ENCODE results near the gene TSPAN2.

DNA sequence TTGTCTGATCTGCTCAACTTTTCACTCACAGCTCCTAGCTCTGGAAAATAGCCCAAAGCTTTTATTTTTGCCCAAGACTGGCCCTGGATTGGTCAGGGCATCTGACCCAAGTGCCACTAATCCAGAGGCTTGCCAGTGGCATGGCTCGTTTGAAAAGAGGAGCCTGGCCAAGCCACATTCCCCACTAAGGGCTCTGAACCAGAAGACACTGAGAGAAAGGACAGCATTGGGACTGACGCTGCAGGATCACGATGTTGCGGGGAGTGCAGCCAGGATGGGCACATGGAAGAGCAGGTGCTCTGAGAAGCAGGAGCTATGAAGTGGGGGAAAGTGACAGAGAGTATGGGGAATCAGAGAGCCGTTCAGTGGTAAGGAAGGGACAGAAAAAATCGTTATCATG, 44.9 kb upstream of the TSPAN2 start:
- TF ChIP-seq, protein P1, sequence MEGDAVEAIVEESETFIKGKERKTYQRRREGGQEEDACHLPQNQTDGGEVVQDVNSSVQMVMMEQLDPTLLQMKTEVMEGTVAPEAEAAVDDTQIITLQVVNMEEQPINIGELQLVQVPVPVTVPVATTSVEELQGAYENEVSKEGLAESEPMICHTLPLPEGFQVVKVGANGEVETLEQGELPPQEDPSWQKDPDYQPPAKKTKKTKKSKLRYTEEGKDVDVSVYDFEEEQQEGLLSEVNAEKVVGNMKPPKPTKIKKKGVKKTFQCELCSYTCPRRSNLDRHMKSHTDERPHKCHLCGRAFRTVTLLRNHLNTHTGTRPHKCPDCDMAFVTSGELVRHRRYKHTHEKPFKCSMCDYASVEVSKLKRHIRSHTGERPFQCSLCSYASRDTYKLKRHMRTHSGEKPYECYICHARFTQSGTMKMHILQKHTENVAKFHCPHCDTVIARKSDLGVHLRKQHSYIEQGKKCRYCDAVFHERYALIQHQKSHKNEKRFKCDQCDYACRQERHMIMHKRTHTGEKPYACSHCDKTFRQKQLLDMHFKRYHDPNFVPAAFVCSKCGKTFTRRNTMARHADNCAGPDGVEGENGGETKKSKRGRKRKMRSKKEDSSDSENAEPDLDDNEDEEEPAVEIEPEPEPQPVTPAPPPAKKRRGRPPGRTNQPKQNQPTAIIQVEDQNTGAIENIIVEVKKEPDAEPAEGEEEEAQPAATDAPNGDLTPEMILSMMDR (conservative IDR thresholded peaks at IDR 0.05; ENCODE audit: low read depth, low read length), result no peak
- TF ChIP-seq POLR2A (IDR thresholded peaks at IDR 0.05; ENCODE audit: low read depth, low read length) (no peak), CHD1 (IDR thresholded peaks at IDR 0.05; ENCODE audit: low read depth, low read length) (no peak), FOS (IDR thresholded peaks at IDR 0.05; ENCODE audit: low read depth, low read length) (no peak), RFX5 (IDR thresholded peaks at IDR 0.05; ENCODE audit: low read depth, low read length) (no peak), CEBPB (IDR thresholded peaks at IDR 0.05; ENCODE audit: low read depth, low read length) (no peak), MAFK (IDR thresholded peaks at IDR 0.05; ENCODE audit: low read depth, low read length) (no peak), SMC3 (IDR thresholded peaks at IDR 0.05; ENCODE audit: low read depth, low read length) (no peak), RCOR1 (IDR thresholded peaks at IDR 0.05; ENCODE audit: insufficient replicate concordance, low read length) (no peak), RAD21 (IDR thresholded peaks at IDR 0.05; ENCODE audit: low read length) (no peak), MXI1 (IDR thresholded peaks at IDR 0.05; ENCODE audit: borderline replicate concordance, low read depth, low read length) (no peak)
- TF ChIP-seq, protein P2, sequence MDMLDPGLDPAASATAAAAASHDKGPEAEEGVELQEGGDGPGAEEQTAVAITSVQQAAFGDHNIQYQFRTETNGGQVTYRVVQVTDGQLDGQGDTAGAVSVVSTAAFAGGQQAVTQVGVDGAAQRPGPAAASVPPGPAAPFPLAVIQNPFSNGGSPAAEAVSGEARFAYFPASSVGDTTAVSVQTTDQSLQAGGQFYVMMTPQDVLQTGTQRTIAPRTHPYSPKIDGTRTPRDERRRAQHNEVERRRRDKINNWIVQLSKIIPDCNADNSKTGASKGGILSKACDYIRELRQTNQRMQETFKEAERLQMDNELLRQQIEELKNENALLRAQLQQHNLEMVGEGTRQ (IDR thresholded peaks at IDR 0.05; ENCODE audit: low read depth, low read length), result no peak
- TF ChIP-seq, protein P3, sequence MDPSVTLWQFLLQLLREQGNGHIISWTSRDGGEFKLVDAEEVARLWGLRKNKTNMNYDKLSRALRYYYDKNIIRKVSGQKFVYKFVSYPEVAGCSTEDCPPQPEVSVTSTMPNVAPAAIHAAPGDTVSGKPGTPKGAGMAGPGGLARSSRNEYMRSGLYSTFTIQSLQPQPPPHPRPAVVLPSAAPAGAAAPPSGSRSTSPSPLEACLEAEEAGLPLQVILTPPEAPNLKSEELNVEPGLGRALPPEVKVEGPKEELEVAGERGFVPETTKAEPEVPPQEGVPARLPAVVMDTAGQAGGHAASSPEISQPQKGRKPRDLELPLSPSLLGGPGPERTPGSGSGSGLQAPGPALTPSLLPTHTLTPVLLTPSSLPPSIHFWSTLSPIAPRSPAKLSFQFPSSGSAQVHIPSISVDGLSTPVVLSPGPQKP (IDR thresholded peaks at IDR 0.05; ENCODE audit: borderline replicate concordance, low read depth, low read length), result no peak

All from IMR-90 (cell line).